K562 (cell line): ENCODE data around the gene GPR22. TPM values are rescaled to one million over a fixed set of nuclear protein-coding genes. Genes with fewer than 3 reads are reported as not detected.

Source experiments
- ADNP ChIP-seq: fragments of 200-800 bp; sonication (Bioruptor generic); IDR thresholded peaks from 2 replicates; pipeline ENCODE4 v1.6.1; 2016; ENCODE audit warnings: missing genetic modification characterization, missing compliant biosample characterization
- CCAR2 ChIP-seq: fragments of 200-400 bp; formaldehyde crosslinking; IDR thresholded peaks from 2 replicates; pipeline ENCODE4 v1.6.1; 2017; ENCODE audit warnings: mild to moderate bottlenecking, low read depth, low read length
- DACH1 ChIP-seq: fragments of 450-650 bp; IDR thresholded peaks from 2 replicates; pipeline ENCODE4 v1.6.1; 2018; ENCODE audit not compliant: partially characterized antibody
- JUND ChIP-seq, 2 experiments: IDR thresholded peaks; 2 replicates in 1 of 2; 3 replicates in 1 of 2; pipeline ENCODE4 v1.6.1; 2011; ENCODE audit warnings: borderline replicate concordance in 2 of 2, low read depth in 2 of 2, low read length in 2 of 2, improper control_type of control experiment in 1 of 2, missing biosample characterization in 1 of 2, missing genetic modification characterization in 1 of 2, missing genetic modification reagents in 1 of 2
- MTF1 ChIP-seq: fragments of 250-450 bp; sonication (Bioruptor Pico); IDR thresholded peaks from 2 replicates; pipeline ENCODE4 v1.9.0; 2021; ENCODE audit warnings: moderate library complexity, mild to moderate bottlenecking, inconsistent platforms, borderline replicate concordance
- NFIX ChIP-seq: fragments of 250-450 bp; sonication (Bioruptor Pico); IDR thresholded peaks from 2 replicates; pipeline ENCODE4 v1.4.0; 2020; ENCODE audit warnings: low read depth, mild to moderate bottlenecking, moderate library complexity
- NR4A1 ChIP-seq, 2 experiments: fragments of 250-450 bp in 1 of 2; fragments of 450-650 bp in 1 of 2; sonication (Bioruptor Pico) in 1 of 2; IDR thresholded peaks; 2 replicates each; pipeline versions ENCODE4 v1.4.0 to v1.6.1; 2016 to 2020; ENCODE audit warnings: mild to moderate bottlenecking in 2 of 2, missing compliant biosample characterization in 1 of 2, missing genetic modification characterization in 1 of 2, moderate library complexity in 1 of 2
- RBM17 ChIP-seq: fragments of 200-400 bp; formaldehyde crosslinking; IDR thresholded peaks from 2 replicates; pipeline ENCODE4 v1.6.1; 2017; ENCODE audit warnings: low read depth, mild to moderate bottlenecking, low read length, borderline replicate concordance
- TCF7 ChIP-seq: sonication (generic); IDR thresholded peaks from 2 replicates; pipeline ENCODE4 v1.6.1; 2016; ENCODE audit warnings: antibody characterized with exemption, borderline replicate concordance
- polyA plus RNA-seq, 8 experiments: library from polyadenylated mRNA; depleted of rRNA in 4 of 8; stranded (reverse) in 5 of 8; unstranded in 3 of 8; fragments of >200 nt; fragmentation: Nextera tagmentation in 2 of 8; fragmentation: Illumina TruSeq in 1 of 8; extraction: Ambion mirVana in 2 of 8; extraction: Trizol in 1 of 8; gene quantifications; 2 replicates each; pipeline versions ENCODE4 v1.2.1 to v1.2.3, GENCODE V29; 2011 to 2014; ENCODE audit warnings: inconsistent platforms in 1 of 8, missing spikeins in 1 of 8
- total RNA-seq, 7 experiments: library from RNA; depleted of rRNA in 6 of 7; stranded (reverse); fragments of >200 nt in 6 of 7; fragmentation: Illumina TruSeq in 2 of 7; extraction: Trizol in 2 of 7; gene quantifications; 2 replicates each; pipeline versions ENCODE4 v1.2.1 to v1.2.3, GENCODE V29; 2011 to 2021; ENCODE audit warnings: low replicate concordance in 1 of 7
- TF ChIP-seq, protein P1 (sequence below): fragments of 250-450 bp; sonication (Bioruptor Pico); IDR thresholded peaks from 2 replicates; pipeline ENCODE4 v1.8.0; 2022; ENCODE audit warnings: inconsistent platforms
- TF ChIP-seq, protein P2 (sequence below): fragments of 450-650 bp; formaldehyde crosslinking; IDR thresholded peaks from 2 replicates; pipeline ENCODE4 v1.4.0; 2020; ENCODE audit warnings: mild to moderate bottlenecking, moderate library complexity
- TF ChIP-seq, protein P3 (sequence below): fragments of 250-450 bp; sonication (Bioruptor Pico); IDR thresholded peaks from 2 replicates; pipeline ENCODE4 v1.8.0; 2022; ENCODE audit warnings: moderate library complexity, mild to moderate bottlenecking, inconsistent platforms

GPR22 gene
- total and polyA plus RNA-seq, 9 of the 15 experiments (the other 6 are each of a cell fraction or from before 2014, with no cell fraction given): 0.07 to 0.20 TPM; not detected in 7

DNA sequence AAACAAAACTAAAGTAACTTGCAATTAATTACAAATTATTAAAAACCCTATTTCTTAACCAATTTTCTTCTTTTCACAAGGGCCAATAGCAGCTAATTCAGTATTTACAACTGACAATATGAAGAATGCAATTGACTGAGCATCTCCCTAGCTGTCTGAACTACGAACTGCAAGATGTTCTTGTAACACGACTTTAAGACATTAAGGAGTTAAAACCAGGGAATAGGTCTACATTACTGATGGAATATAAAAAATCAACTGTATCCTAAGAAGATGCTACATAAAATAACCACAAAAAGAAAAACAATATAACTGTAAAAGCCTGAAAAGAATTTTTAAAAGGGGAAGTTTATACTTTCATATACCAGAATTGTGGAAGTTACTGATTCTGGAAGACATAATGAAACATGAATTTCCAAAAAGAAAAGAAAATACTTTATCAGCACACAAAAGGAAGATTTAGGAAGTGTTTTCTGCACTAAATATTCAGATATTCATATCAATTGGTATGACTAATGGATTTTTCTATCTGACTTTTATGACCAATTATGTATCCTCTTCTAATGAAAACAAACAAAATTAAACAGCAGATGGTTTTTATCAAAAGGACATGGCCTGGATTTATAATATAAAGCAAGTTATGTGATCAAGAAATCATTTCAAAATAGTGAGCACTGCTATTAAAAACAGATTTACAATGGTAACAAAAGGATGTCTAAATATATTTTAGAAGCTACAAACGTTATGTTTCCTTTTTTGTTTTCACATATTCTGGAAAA lies 1.6 kb downstream of the GPR22 start (continued):
- TF ChIP-seq, protein P1, sequence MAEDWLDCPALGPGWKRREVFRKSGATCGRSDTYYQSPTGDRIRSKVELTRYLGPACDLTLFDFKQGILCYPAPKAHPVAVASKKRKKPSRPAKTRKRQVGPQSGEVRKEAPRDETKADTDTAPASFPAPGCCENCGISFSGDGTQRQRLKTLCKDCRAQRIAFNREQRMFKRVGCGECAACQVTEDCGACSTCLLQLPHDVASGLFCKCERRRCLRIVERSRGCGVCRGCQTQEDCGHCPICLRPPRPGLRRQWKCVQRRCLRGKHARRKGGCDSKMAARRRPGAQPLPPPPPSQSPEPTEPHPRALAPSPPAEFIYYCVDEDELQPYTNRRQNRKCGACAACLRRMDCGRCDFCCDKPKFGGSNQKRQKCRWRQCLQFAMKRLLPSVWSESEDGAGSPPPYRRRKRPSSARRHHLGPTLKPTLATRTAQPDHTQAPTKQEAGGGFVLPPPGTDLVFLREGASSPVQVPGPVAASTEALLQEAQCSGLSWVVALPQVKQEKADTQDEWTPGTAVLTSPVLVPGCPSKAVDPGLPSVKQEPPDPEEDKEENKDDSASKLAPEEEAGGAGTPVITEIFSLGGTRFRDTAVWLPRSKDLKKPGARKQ: peak; percentile 54; the same call in 1 of the 2 replicates
- TF ChIP-seq, protein P2, sequence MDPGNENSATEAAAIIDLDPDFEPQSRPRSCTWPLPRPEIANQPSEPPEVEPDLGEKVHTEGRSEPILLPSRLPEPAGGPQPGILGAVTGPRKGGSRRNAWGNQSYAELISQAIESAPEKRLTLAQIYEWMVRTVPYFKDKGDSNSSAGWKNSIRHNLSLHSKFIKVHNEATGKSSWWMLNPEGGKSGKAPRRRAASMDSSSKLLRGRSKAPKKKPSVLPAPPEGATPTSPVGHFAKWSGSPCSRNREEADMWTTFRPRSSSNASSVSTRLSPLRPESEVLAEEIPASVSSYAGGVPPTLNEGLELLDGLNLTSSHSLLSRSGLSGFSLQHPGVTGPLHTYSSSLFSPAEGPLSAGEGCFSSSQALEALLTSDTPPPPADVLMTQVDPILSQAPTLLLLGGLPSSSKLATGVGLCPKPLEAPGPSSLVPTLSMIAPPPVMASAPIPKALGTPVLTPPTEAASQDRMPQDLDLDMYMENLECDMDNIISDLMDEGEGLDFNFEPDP (CRISPR knock-in tag): no peak
- no peak for TF ChIP-seq NR4A1 (CRISPR knock-in tag; IDR thresholded peaks at IDR 0.05)
- TF ChIP-seq NR4A1 (tag; IDR thresholded peaks at IDR 0.05): no peak
- TF ChIP-seq JUND (IDR thresholded peaks at IDR 0.05; ENCODE audit: borderline replicate concordance, low read depth, low read length): no peak
- TF ChIP-seq JUND (tag; IDR thresholded peaks at IDR 0.05; ENCODE audit: borderline replicate concordance, low read depth, low read length): no peak
- no peak for TF ChIP-seq ADNP
- no peak for TF ChIP-seq TCF7
- TF ChIP-seq DACH1: no peak
- TF ChIP-seq NFIX: no peak
- TF ChIP-seq, protein P3, sequence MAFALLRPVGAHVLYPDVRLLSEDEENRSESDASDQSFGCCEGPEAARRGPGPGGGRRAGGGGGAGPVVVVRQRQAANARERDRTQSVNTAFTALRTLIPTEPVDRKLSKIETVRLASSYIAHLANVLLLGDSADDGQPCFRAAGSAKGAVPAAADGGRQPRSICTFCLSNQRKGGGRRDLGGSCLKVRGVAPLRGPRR (CRISPR knock-in tag): no peak
- TF ChIP-seq MTF1 (CRISPR knock-in tag): no peak
- 0 out of 2 replicates have a peak, but pooled peaks have one; percentile 61 for TF ChIP-seq RBM17
- no peak for TF ChIP-seq CCAR2
- TF ChIP-seq, all 486 proteins: peak for 4
